HG03097 (cell line): ENCODE measurements around the gene ODF4.
"Not testable (repeated sequence)": the region's sequence is repeated elsewhere in the genome, so short reads cannot be mapped to it uniquely, and the experiment has no call there.

Experiments
- ATAC-seq: cut with Tn5 transposase; IDR thresholded peaks from one replicate; pipeline ENCODE4 v1.9.1; 2021; ENCODE audit not compliant: unreplicated experiment, low FRiP score

Gene ODF4

DNA sequence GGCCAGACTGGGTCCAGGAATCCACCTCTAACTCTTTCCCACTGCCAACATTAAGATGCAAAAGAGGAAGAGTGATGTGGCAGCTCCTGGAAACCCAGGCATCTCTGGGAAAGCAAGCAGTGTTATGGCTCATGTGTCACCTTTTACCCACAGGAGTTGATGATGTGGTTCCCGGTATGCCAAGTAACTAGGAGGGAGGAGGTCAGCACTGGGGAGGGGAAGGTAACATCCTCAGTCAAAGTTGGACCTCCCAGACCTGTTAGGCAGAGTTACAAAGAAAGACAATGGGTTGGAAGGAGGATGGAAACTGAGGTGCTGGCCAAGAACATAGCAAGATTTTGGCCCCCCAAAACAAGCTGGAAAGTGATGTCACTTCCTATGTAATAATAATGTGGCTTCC, 25.5 kb downstream of the ODF4 start:
- ATAC-seq = no peak

DNA sequence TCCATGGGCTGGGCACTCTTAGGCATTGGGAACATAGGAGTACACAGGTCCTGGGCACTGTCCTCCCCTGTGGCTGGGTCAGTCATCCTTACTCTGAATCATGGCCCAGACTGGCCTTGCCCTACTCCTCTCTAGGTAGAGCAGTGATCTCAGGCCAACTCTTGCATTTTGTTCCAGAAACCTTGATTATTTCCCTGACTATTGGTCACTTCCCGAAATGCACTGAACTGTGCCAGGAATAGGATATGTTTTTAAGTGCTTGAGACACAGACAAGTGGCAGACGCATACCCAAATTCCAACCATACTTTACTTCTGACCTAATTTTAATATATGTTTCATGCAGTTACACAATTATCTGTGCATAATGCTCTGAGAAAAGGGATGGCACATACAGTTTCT, 26.6 kb downstream of the ODF4 start:
- no peak for ATAC-seq

DNA sequence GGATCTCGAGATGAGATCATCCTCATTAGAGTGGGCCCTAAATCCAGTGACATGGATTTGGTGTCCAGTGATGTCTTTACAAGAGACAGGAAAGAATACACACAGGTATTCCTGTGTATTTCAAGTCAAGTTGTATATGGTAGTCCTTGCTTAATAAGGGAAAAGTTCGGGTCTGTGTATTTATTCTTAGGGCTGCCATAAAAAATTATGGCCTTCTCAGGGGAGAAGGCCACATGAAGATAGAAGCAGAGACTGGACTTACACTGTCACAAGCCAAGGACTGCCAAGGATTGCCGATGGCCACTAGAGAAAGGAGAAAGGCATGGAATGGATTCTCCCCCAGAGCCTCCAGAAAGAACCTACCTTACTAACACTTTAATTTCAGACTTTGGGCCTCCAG, 28.6 kb downstream of the ODF4 start:
- ATAC-seq = no peak

DNA sequence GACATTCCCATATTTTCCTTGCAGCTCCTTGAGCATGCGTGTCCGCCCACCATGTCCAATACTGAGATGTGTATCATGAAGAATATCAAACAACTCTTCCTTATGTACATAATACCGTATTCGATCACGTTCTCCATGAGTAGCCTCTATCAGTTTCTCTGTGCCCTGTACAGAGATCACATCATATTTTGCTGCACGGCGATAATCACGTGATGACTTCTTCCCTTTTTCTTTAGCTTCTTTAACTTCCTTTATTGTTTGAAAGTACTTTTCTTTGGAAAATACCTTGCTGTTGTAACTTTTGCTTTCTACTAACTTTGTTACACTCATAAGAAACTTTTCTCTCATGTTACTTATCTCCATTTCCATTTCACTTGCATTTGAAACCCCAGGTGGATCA, 30.3 kb downstream of the ODF4 start:
- ATAC-seq = no peak

DNA sequence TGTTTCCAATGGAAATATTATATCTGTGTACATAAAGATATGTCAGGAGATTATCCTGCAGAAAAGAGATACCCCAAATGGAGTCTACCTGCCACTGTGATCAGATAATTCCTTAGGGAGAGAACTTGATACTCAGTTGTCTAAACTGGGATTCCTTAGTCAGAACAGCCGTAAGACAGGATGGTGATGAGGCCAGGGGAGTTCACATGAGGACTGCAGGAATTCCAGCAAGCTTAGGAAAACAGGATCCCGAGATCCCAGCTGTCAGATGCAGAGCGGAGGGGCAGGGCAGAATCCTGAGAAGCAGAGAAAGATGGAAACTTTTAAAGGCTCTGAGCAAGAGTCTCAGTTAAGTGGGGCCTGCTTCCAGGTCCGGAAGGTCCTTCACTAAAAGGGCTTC, 32.1 kb downstream of the ODF4 start:
- no peak for ATAC-seq

DNA sequence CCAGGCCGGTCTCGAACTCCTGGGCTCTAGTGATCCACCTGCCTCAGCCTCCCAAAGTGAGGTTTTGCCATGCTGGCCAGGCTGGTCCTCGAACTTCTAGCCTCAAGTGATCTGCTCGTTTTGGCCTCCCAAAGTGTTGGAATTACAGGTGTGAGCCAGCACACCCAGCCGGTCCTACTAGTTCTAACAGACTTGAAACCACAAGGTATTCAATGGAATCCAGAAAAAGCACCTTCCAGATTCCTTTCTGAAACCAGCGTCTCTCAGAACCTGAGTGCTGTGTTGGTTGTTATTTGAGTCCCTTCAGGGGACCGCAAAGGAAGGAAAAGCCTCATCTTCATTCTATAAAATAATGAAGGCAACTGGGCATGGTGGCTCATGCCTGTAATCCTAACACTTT, 32.8 kb downstream of the ODF4 start:
- ATAC-seq = no peak

DNA sequence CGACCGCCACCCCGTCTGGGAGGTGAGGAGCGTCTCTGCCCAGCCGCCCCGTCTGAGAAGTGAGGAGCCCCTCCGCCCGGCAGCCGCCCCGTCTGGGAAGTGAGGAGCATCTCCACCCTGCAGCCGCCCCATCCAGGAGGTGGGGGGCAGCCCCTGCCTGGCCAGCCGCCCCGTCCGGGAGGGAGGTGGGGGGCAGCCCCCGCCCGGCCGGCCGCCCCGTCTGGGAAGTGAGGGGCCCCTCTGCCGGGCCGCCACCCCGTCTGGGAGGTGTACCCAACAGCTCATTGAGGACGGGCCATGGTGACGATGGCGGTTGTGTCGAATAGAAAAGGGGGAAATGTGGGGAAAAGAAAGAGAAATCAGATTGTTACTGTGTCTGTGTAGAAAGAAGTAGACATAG, 34.2 kb downstream of the ODF4 start:
- not testable (repeated sequence) for ATAC-seq

DNA sequence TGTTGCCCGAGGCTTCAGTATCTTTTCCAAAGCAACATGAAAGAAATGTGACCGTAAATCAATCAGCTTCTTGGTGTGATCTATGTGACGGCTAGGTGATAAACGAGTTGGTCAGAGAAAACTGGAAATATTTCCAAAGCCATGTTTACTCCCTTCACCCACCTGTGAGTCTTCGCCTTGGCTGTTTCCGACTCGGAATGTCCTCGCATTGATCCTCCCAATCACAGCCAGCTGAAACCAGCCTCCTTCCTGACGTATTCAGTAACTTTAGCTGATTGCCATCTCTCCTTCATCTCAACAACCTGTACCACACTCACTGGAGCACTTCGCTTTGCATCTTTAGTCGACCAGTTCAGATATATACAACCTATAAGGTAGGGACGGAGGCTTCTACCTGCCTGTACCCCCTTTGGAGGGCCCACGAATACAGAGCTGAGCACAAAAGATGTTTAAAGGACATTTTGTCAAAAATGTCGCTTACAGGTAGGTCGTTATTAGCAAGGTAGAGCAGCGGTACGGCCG, 36.2 kb downstream of the ODF4 start:
- no peak for ATAC-seq

DNA sequence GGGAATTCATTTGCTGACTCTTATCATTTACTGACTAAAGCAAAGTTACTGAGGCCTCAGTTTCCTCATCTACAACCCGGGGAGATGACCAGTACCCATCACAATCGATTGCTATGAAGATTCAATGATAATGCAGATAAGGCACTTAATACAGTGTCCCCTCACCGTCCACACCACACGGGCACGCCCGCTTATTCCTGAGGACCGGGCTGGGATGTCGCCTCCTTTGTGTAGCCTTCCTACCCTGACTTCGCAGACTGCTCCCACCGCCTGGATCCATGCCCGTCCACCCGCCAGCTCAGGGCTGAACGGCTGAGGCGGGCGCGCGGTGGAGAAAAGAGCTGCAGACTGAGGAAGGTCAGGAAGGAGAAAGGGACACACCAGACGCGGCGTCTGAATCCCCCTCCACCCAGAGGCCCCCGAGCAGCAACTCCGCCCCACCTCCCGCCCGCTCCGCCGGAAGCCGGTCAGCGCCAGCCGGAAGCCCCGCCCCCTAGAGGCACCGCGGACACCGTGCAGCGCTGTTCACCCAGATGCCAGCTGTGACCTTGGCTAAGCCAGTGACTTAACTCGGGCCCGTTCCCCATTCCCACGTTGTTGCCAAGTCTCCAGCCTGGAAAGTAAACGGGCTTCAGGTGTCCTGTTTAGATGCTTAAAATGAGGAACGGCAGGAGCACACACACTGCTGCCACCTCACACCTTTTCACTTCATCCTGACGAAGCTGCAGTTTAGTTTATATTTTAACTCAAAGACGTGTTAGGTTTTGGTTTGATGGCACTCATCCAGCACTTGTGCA, 36.8 kb downstream of the ODF4 start, which contains the start of gene KRABD2:
Gene KRABD2 (minus strand): TSS at position 434 of the 797 bp plus-strand sequence.
- peak; percentile 72 for ATAC-seq

DNA sequence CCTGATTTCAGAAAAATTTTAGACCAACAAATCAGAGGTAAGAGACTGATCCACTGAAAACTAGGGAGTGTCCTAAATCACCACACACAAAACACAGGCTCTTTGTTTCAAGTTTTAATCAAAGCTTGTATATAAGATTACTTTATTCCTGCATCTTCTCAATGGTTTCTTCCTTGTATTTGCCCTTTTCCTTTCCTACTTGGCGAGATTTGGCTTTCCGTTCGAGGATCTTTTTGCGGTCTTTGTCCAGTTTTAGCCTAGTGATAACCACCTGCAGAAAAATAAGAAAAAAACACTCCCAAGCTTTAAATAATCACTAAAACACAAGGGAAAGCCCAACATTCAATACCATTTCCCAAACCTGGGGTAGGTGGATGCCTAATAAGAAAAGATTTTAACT, 37.8 kb downstream of the ODF4 start:
- ATAC-seq = no peak

DNA sequence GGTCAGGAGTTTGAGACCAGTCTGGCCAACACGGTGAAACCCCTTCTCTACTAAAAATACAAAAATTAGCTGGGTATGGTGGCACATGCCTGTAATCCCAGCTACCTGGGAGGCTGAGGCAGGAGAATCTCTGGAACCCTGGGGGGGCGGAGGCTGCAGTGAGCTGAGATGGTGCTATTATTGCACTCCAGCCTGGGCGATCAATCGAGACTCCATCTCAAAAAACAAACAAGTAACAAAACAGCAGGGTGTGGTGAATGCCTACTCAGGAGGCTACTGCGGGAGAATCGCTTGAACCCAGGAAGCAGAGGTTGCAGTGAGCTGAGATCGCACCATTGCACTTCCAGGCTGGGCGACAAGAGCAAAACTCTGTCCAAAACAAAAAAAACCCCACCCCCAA, 38.5 kb downstream of the ODF4 start:
- not testable (repeated sequence) for ATAC-seq

DNA sequence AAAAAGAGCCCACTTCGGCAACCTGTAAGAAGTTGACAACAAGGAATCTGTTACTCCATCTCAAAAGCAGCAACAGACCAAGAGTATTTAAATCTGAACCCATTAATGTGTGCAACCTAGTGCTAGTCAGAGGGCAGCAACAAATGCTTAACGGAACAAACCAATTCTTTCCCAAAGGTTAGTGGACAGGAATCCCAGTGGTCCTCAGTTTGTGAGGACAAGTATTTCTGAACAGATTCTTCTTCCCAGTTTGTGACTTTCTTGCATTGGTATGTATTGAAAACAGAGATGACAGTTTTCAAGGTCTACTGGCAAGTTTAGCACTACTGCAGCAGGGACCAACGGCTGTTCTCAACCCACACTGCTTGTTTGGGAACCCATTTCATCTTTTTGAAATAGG, 40.4 kb downstream of the ODF4 start:
- no peak for ATAC-seq

DNA sequence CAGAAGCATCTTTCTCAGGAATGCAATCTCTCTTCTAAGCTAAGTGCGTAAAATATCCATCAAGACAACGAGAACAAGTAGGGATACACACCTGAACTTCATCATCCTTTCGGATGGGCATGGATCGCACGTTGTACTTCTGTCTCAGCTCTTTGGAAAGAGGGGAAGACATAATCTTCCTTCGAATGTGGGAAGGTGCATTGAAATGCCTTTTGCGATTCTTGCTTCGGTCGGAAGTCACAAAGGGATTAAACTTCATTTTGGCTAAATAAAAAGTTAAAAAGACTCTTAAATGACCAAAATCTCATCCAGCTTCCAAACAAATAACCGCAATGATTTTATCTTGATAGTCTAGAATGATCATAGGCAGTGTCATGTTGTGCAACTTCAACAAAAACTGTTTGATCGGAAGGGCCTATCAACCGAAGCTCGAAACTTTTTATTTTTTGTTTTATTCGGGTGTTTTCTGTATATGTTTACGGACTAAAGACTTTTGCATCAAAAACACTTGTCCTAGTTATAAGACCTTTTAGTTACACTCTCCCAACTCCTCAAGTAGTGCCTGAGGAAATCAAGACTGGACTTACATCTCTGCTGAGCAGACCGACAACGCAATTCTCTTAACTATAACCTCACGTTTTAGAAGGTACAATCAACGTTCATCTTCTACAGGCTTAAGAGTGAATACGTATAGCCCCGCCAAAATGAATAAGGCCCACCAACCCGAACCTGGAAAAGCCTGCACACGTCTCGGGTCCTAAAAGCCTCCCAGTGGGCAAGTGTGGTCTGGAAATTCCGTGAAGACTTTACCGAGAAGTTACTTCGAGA, 42.6 kb downstream of the ODF4 start:
- no peak for ATAC-seq

DNA sequence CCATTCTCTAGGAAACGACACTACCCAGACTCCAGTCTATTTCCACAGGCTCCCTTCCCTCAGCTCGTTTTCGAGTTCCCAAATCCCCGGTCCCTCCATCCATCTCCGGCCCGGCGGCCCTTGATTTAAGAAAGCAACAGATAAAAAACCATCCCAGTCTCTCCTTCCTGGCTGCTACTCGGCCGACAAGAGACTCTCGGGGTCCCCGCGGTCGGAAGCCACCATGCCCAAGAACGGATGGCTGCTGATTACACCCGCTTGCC, 43.2 kb downstream of the ODF4 start:
- no peak for ATAC-seq

DNA sequence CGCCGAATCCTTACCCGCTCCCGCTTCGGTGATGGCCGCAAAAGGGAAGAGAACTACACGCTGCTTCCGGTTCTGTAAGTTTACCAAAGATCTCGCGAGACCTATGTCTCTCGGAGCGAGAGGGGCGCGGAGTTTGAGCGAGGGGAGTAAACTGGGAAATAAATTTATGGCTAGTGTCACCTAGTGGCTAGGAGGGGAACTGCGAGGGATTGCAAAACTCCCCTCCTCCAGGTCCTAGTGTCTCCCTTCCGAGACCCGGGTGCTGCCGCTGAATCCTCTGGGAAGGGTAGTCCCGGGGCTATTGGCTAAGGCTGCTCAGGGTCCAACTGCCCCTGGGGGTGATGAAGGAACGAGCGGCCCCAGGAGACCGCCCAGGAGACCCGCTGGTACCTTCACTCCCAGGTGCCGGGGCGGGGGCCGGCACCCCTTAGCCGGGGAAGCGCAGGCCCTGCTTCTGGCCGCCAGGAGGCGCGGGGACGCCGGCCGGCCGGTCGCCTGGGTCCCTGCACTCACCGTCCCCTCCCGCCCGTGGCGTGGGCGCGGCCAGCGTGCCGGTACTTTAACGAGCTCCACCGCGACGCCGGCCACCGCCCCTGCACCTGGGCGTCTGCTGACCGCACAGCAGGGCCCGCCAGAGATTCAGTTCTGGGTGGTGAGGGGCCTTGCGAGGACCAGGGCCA, 43.6 kb downstream of the ODF4 start, which contains the start of gene RPL26:
Gene RPL26 (minus strand): TSS at position 51 of the 680 bp plus-strand sequence. CDS start 883 bp downstream, outside the sequence.
- peak; percentile 89 for ATAC-seq

DNA sequence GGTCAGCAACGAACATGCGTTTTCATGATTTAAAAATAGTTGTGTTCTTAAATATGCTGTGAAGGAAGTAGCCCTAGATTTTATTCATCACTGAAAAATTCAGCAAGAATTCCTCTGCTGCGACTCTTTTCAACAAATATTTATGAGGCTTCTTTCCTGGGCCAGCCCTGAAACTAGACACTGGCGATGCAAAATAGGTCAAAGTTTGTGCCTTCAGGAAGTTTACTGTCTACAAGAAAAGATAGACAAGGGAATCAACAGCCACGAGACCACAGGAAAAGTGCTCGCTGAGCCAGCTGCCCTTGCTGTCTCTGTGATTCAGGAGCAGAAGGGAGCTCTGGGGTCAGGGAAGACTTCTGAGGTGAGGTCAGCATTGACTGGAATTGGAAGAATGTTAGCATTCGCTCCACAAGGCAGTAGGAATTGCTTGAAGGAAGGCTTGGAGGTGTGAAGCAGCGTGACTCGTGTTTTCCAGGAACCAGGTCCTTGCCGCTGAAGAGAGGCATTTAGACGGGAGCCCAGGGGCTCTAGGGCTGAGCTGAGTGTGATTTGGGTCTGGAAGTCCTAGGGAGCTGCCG, 45.2 kb downstream of the ODF4 start:
- no peak for ATAC-seq

DNA sequence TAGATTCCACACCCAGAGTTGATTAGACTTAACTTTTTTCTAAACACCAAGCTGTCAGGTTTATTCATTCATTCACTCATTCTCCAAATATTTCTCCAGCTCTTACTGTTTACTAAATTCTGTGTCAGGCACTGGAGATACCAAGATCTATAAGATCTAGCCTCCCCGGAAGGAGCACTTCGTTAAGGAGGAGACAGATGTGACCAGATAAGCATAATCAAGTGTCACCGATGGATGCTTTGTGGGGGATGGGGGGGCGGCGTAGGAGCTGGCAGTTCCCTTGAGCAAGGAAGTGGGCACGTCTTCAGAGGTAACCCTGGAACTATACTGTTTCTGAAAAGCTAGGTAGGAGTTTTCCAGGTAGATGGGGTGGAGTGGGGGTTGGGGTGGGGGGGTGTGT, 47.2 kb downstream of the ODF4 start:
- ATAC-seq = no peak

DNA sequence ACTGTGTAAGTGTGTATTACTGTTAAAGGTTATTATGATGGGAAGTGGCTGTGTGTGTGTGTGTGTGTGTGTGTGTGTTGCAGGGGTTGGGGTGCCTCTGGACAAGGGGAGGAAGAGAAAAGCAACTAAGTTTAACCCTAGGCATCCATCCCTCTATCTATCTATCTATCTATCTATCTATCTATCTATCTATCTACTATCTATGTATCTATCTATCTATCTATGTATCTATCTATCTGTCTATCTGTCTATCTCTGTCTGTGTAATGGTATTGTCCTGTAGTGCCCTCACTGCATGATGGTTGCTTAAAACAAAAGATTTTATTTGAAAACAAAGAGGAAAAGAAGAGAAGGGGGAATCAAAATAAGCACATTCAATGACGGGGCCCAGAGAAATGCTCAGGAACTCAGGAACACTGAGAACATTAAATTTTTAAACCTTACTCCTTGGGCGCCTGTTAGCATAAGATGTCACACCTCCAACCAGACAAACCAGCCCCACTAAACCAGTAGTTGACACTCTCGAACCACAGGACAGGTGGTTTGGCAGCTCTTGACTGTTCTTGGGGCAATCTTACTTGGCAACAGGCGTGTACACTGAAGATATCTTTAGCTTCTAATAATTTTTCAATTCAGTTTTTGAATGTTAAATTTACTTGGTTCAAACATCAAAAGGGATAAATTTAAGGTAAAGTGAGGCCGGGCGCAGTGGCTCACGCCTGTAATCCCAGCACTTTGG, 48.4 kb downstream of the ODF4 start:
- no peak for ATAC-seq

DNA sequence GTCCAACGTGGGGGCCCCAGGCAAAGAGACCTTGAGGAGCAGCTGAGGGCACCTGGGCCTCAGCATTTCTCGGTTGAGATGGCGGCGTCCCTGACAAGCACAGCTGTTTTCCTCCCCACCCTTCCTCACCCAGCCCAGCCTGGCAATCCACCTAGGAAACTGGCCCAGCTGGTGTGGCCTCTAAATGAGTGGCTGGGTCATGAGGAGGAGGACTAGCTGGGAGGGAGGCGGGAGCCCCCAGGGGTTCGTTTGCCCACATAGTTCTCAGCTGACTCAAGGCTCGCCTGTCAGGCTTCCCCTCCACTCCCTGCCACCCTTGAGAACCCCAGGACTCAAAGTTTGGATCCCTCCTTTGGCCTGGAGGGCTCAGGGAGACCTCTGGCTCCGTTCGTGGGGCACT, 52.1 kb downstream of the ODF4 start:
- no peak for ATAC-seq

DNA sequence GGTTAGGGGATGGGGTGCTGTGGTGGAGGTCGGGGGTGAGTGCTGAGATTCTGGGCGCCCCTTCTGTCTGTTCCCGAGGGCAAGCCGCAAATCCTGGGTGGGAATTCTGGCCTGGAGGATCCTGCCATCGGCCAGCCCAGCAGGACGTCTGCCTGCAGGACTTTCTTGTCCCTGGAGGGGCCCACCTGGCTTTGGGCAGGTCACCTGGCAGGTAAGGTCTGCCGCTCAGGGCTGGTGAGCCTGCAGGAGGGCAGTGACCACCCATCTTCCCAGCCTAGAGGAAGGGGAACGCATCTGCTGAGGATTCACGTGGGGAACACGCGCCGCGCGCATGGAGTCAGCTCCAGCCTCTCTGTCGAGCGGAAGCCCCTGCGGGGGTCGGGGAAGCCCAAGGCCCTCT, 52.6 kb downstream of the ODF4 start:
- no peak for ATAC-seq
